GM19043 (cell line): Measurements from ENCODE around the gene ENOX1.
A peak's percentile ranks its signal among the peaks of the same experiment; 100 is the strongest.

Experiments used
- ATAC-seq: cut with Tn5 transposase; IDR thresholded peaks from one replicate; pipeline ENCODE4 v1.9.1; 2021; ENCODE audit warnings: low read depth; ENCODE audit not compliant: unreplicated experiment

Gene ENOX1

DNA sequence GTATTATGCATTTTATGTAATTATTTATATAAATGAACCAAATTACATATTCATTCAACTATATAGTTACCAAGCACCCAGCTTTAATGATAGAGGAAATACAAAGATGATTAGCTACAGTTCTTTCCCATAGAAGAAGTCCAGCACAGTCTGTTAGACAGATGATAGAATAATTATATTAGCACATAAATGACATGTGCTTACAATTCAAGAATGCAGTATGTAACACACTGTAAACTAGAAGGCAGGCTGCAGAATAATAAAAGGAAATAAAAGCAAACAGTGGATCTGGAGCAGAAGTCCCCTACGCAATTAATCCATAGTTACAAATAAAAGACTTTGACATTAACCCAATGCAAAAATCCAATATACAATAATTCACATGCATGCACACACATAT is 384.4 kb downstream of the ENOX1 start:
- no peak for ATAC-seq

- ATAC-seq, result no peak
Observed at GRCh38 chr13:43401361-43401760, 385.4 kb downstream of the ENOX1 start.

- no peak for ATAC-seq
Observed at GRCh38 chr13:43397111-43397510, 389.7 kb downstream of the ENOX1 start.

GRCh38 chr13:43391036-43391435 is 395.7 kb downstream of the ENOX1 start:
- ATAC-seq, result peak; percentile 10

DNA sequence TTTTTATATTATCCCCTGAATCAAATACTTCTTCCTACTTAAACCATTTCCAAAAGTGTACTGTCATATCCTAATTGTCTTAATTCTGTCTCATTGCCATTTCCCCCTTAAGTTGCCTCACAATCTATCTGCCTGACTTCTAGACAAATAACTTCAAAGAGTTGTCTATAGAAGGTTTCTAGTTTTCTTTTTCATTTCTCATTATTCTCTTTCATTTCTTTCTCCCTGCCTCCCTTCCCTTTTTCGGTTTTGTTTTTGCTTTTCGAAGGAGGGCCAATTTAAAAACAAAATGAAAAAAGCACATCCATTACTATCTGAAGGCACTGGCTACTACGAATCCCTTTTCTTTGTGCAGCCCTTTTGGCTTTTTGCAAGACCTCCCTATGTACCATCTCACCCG is 396.2 kb downstream of the ENOX1 start:
- peak; percentile 42 for ATAC-seq

GRCh38 chr13:43389983-43390382 is 396.8 kb downstream of the ENOX1 start:
- no peak for ATAC-seq

- no peak for ATAC-seq
Observed at GRCh38 chr13:43389573-43389972, 397.2 kb downstream of the ENOX1 start.

DNA sequence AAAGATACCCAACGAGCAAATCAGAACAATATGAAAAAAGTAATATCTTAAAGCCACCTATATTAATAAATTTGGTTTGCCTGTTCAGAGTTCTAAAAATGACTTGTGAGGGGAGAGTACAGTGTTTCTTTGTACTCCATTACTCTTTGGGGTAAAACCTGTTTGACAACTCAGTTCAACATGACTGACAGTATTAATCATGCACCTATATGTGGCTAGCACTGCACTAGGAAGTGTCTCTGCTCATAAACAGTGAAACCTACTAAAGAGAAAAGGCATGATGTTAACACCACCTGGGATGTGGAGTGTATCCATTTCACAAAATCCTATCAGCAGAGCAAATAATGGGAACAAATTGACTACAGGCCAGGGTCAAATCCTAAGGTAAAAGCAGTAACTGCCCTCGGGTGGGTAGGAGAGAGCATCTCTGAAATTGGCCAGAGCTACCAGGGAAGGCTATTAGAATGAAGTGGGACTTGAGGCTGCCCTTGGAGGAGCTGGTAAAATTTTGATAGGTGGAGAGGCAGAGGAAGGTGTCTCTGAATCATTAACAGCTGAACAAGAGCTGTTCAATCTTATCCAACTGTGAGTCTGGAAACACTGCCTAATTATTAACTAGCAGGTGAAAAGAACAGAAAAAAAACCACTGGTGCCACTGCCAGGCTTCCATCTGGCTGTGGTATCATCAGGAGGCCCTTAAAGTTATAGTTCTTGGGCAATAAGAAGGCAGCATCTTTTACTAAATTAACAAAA is 398.3 kb downstream of the ENOX1 start:
- peak; percentile 54 for ATAC-seq

DNA sequence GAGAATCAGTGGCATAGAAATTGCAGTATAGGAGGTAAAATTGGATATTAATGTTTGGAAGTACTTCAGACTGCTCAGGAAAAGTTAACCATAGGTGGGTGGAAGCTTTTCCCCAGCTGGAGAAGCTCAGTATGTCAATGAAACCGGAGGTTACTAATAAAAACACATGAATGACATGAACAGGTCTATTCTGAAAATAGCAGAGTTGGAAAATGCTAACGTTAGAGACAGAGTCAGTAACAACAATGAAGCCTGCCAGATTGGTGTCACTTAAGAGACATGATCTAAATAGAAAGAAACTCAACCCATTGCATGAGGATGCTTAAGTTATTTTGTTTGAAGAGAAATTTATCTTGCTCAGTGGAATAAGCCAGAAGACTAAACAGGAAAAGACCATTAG is 398.9 kb downstream of the ENOX1 start:
- ATAC-seq, result no peak

DNA sequence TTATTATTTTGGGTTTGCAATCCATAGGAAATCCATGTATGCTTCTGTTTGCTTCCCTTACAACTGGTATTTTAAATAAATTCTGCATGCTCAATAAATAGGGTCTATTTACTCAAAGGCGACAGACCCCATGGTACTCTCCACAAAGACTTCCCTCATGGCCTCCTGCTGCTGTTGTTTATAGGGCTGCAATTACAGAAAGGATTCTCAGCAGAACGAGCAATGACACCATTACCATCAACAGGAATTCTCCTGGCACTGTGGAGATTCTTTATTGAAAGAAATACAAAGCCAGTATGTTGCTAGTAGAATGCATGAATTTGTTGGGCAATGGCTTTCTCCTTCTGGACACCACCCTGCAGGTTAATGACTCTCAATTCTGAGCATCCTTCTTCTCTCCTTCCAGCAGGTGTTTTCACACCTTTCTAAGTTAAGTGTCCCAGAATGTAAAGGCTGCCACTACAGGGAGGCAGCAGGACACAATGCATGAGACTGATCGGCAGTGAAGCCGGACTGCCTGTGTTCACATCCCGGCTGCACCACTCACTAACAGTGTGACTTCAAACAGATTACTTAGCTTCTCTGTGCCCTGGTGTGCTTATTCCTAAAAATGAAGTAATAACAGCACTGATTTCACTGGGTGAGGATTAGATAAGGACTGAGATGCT is 403.1 kb downstream of the ENOX1 start:
- ATAC-seq, result no peak

GRCh38 chr13:43379738-43380137 is 407.0 kb downstream of the ENOX1 start:
- no peak for ATAC-seq

- ATAC-seq, result no peak
Observed at GRCh38 chr13:43377973-43378372, 408.8 kb downstream of the ENOX1 start.

- no peak for ATAC-seq
Observed at GRCh38 chr13:43377149-43377548, 409.6 kb downstream of the ENOX1 start.

GRCh38 chr13:43376596-43376995 is 410.2 kb downstream of the ENOX1 start:
- ATAC-seq, result no peak

GRCh38 chr13:43375797-43376465 is 410.8 kb downstream of the ENOX1 start:
- ATAC-seq, result no peak

DNA sequence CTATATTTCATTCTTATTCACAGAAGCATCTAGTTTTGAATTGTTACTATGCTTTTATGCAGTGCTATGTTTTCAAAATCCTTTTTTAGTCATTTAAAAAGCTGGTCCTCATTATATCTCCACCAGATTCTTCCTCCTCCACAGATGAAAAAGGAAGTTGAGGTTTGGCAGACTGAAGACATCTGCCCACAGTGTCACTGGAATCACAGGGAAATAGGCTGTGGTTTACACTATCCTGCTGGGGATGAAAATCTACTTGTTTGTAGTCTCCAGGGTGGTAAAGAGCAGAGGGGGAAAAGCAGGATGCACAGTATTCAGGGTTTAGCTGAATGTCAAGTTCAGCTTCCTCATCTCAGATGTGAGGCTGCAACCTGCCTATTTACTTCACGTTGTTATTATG is 412.2 kb downstream of the ENOX1 start:
- no peak for ATAC-seq

- ATAC-seq, result no peak
Observed at GRCh38 chr13:43373400-43373799, 413.4 kb downstream of the ENOX1 start.

- ATAC-seq, result no peak
Observed at GRCh38 chr13:43370842-43371241, 415.9 kb downstream of the ENOX1 start.

GRCh38 chr13:43369319-43369718 is 417.5 kb downstream of the ENOX1 start:
- no peak for ATAC-seq

DNA sequence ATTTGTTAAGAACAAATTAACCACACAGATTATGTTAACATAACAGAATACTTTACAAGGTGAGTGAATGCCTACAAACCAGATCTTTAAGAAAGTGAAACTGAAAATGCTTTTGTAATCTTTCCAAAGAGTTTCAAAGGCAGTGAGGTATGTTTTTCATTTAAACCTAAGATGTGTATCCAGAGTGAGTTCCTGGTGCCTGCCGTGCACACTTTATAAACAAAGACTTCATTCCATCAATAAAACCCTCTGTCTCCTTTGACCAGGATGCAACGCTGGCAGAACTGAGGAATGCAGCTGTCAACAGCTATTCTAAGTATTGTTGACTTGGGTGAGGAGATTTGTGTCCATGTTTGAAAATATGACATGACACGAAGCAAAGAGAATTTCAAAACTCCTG is 418.8 kb downstream of the ENOX1 start:
- ATAC-seq, result no peak

DNA sequence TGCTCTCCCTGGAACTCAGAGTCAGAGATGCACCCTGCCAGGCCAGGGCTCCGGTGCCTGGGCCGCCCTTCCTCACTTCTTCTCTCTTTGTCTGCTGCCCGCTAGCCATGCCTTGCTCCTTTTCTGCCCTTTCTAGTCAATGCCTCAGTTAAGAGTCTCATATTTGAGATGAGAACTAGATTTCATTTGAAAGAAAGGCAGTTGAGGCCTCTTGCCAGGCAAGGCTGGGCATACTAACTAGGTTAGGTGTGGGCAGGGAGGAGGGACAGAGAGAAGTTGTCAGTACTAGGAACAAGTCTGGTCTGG is 421.8 kb downstream of the ENOX1 start:
- no peak for ATAC-seq
